Testis (tissue), 3 donors: ENCODE data around the gene PEPD. TPM values are rescaled to one million over a fixed set of nuclear protein-coding genes. Genes with fewer than 3 reads are reported as not detected.

ENCODE experiments used
- DNase-seq: peaks from one replicate; pipeline ENCODE4 v3.0.0-alpha.2; 2019
- H3K27ac ChIP-seq, 2 donors: fragments of 200-600 bp; sonication (generic); one replicate each; pipeline ENCODE4 v1.5.1; 2019
- H3K27me3 ChIP-seq: fragments of 200-600 bp; sonication (generic); one replicate; pipeline ENCODE4 v1.5.1; 2019
- H3K36me3 ChIP-seq: fragments of 200-600 bp; sonication (generic); one replicate; pipeline ENCODE4 v1.5.1; 2017; ENCODE audit warnings: low read depth; ENCODE audit errors: missing control alignments
- H3K4me1 ChIP-seq: fragments of 200-600 bp; sonication (generic); one replicate; pipeline ENCODE4 v1.5.1; 2019
- H3K4me3 ChIP-seq, 2 donors: fragments of 200-600 bp; sonication (generic); one replicate each; pipeline ENCODE4 v1.5.1; 2017 to 2019
- H3K9me3 ChIP-seq: fragments of 200-600 bp; sonication (generic); one replicate; pipeline ENCODE4 v1.5.1; 2017
- CTCF ChIP-seq, 3 experiments: fragments of 450-650 bp in 2 of 3; fragments of 200-600 bp in 1 of 3; sonication (generic) in 1 of 3; IDR thresholded peaks; one replicate each; pipeline ENCODE4 v1.5.1; 2016 to 2019; ENCODE audit warnings: antibody characterized with exemption in 3 of 3, mild to moderate bottlenecking in 2 of 3, moderate library complexity in 1 of 3
- POLR2A ChIP-seq: fragments of 450-650 bp; IDR thresholded peaks from one replicate; pipeline ENCODE4 v1.6.1; 2017; ENCODE audit warnings: antibody characterized with exemption, mild to moderate bottlenecking, moderate library complexity
- WGBS, 2 donors: methylation state at CpG; one replicate each; pipeline ENCODE4 v1.1.5; 2018; 5-methylcytosine and 5-hydroxymethylcytosine counted together
- intact Hi-C: fragments of 100-400 bp; cut with DNase I; formaldehyde crosslinking; loops from one replicate; pipeline ENCODE4 v1.15.1; 2023; ENCODE audit warnings: low total_unique reads
- polyA plus RNA-seq: library from polyadenylated mRNA; stranded (reverse); fragments of 350-450 nt; fragmentation: Illumina TruSeq; extraction: RNeasy Lipid Tissue Mini Kit (QIAGEN cat#74804); gene quantifications from one replicate; pipeline ENCODE4 v1.2.3, GENCODE V29; 2014; ENCODE audit warnings: low read depth, low replicate concordance; ENCODE audit not compliant: insufficient read depth
- total RNA-seq, 2 donors: library from RNA; depleted of rRNA; stranded (reverse); fragments of >200 nt; gene quantifications; one replicate each; pipeline ENCODE4 v1.2.3, GENCODE V29; 2016

PEPD gene
- total and polyA plus RNA-seq, 3 donors from 2014 or later = 51.1 to 87.9 (median 58.0) TPM

GRCh38 chr19:33463199-33463598, 58.4 kb downstream of the PEPD start:
- TF ChIP-seq POLR2A = no peak
- no peak for TF ChIP-seq CTCF (IDR thresholded peaks at IDR 0.05)
- no peak overlapping the region for H3K4me3 ChIP-seq
- DNase-seq = no peak
- no peaks in the 10 kb centered on the region for H3K4me1 ChIP-seq
- no peaks in the 10 kb centered on the region for H3K36me3 ChIP-seq
- no peaks in the 10 kb centered on the region for H3K9me3 ChIP-seq
- whole genome bisulfite sequencing, 2 donors = 63 to 85% methylated on average over 10 of the region's 10 CpGs
- intact Hi-C loops = no loop called here
- no peaks in the 10 kb centered on the region for H3K27me3 ChIP-seq
- no peak overlapping the region for H3K27ac ChIP-seq

DNA sequence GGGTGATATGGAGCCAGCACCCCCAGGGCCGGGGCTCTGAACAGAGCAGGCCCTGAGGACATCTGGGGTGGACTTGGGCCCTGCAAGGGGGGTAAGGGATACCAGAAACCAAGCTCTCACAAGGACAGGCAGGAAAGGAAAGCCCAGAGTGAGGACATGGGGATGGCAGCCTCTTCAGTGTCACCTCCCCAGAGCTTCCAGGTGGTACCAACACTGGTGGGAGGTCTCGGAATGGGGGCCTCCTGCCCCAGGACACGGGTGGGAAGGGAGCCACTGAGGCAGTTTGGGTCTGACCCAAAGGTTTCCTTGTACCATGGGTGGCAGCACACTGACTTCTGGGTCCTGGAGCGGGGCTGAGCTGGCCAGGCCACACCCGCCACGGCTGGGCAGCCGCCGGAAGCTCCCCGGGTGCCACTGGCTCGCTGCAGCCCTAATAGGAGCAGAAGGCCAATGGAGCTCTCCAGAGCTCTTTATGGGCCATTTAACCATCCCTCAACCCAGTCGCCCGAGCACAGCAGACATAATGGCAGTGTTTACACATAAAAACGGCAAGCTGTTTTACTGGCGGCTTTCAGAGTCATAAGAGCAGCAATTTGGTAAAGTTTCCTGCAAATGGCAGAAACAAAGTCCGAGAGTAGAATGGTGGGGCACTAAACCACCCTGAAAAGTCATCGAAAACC, 59.3 kb downstream of the PEPD start:
- WGBS, 2 donors = 91 to 93% methylated on average over 9 to 15 of the region's 16 CpGs
- Histone ChIP-seq H3K4me3 (no peak overlapping the region), H3K27me3 (no peaks in the 10 kb centered on the region), H3K36me3 (no peaks in the 10 kb centered on the region), H3K9me3 (no peaks in the 10 kb centered on the region), H3K4me1 (no peaks in the 10 kb centered on the region), H3K27ac (no peak overlapping the region)
- no peak for TF ChIP-seq POLR2A
- no peak for TF ChIP-seq CTCF (IDR thresholded peaks at IDR 0.05)
- DNase-seq = no peak
- intact Hi-C loops = no loop called here

GRCh38 chr19:33461256-33462111, 60.1 kb downstream of the PEPD start:
- intact Hi-C loops = no loop called here
- WGBS, 2 donors = 90 to 93% methylated on average over 10 to 23 of the region's 24 CpGs
- Histone ChIP-seq H3K4me3 (no peak overlapping the region), H3K27me3 (no peaks in the 10 kb centered on the region), H3K36me3 (no peaks in the 10 kb centered on the region), H3K9me3 (no peaks in the 10 kb centered on the region), H3K27ac (no peak overlapping the region), H3K4me1 (no peaks in the 10 kb centered on the region)
- DNase-seq = no peak
- TF ChIP-seq CTCF (IDR thresholded peaks at IDR 0.05) (no peak), POLR2A (no peak)

DNA sequence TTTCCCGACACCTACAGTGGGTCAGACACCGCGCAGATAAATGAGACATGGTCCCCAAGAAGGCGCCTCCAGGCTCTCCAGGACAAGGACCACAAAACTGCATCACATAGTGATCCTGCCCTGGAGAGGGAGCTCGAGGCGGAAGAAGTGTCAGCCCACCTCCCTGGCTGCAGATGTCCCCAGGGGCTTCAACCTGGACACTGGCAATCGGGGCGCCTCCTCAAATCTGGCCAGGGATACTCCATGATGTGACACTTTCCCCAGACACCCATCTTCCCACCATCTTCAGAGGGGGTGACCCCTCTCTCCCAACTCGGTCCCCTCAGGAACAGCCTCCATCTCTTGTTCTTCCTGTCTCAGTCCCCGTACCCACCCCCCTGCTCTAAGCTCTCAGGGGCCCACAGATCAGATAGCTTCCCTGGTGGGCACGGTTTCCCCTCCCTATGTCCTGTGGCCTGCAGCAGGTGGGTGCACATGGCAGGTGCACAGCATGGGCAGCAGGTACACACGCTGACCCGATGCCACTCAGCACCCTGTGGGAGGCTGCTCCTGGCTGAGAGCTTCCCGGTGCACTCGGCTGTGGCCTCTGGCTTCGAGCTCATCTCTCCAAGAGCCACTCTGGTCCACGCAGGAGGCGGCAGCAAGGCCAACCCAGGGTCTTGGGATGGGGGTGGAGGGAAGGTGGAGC, 61.2 kb downstream of the PEPD start:
- WGBS, 2 donors = 88 to 90% methylated on average over 18 of the region's 18 CpGs
- intact Hi-C loops = no loop called here

More for the DNA sequence above, 61.2 kb downstream of the PEPD start:
- no peak for DNase-seq
- Histone ChIP-seq H3K27ac (no peak overlapping the region), H3K4me3 (no peak overlapping the region), H3K36me3 (no peaks in the 10 kb centered on the region), H3K9me3 (no peaks in the 10 kb centered on the region), H3K27me3 (no peaks in the 10 kb centered on the region), H3K4me1 (no peaks in the 10 kb centered on the region)
- no peak for TF ChIP-seq POLR2A
- no peak for TF ChIP-seq CTCF (IDR thresholded peaks at IDR 0.05)
